NCI-H128 (cell line): ENCODE measurements around the gene FAXC.
"Not testable (repeated sequence)": the region's sequence is repeated elsewhere in the genome, so short reads cannot be mapped to it uniquely, and the experiment has no call there.

Source experiments
- DNase-seq: peaks from one replicate; lab custom pipeline; 2025; ENCODE audit not compliant: unreplicated experiment; lab: John Stamatoyannopoulos, UW

FAXC gene

GRCh38 chr6:99287523-99287922 is 62.0 kb downstream of the FAXC start:
- no peak for DNase-seq

GRCh38 chr6:99285881-99286280 is 63.6 kb downstream of the FAXC start:
- no peak for DNase-seq

- no peak for DNase-seq
These were observed 66.9 kb downstream of the FAXC start for GRCh38 chr6:99282479-99283062.

- no peak for DNase-seq
These were observed 72.7 kb downstream of the FAXC start for GRCh38 chr6:99276747-99277146.

- no peak for DNase-seq
These were observed 78.6 kb downstream of the FAXC start for GRCh38 chr6:99270826-99271225.

- no peak for DNase-seq
These were observed 79.4 kb downstream of the FAXC start for GRCh38 chr6:99270030-99270429.

- DNase-seq, result no peak
These were observed 80.3 kb downstream of the FAXC start for GRCh38 chr6:99269207-99269606.

- not testable (repeated sequence) for DNase-seq
These were observed 82.5 kb downstream of the FAXC start for GRCh38 chr6:99266996-99267395.

GRCh38 chr6:99265447-99265846 is 84.0 kb downstream of the FAXC start:
- not testable (repeated sequence) for DNase-seq

GRCh38 chr6:99254616-99255550 is 94.6 kb downstream of the FAXC start:
- no peak for DNase-seq

GRCh38 chr6:99253271-99253670 is 96.2 kb downstream of the FAXC start:
- no peak for DNase-seq

- DNase-seq, result no peak
These were observed 97.1 kb downstream of the FAXC start for GRCh38 chr6:99252421-99252820.

- no peak for DNase-seq
These were observed 99.0 kb downstream of the FAXC start for GRCh38 chr6:99250476-99250875.

GRCh38 chr6:99246602-99247001 is 102.9 kb downstream of the FAXC start:
- DNase-seq, result no peak

- peak; percentile 3 for DNase-seq
These were observed 107.5 kb downstream of the FAXC start for GRCh38 chr6:99241905-99242534.

- no peak for DNase-seq
These were observed 113.5 kb downstream of the FAXC start for GRCh38 chr6:99236010-99236409.

- DNase-seq, result no peak
These were observed 116.3 kb downstream of the FAXC start for GRCh38 chr6:99233219-99233618.

- peak; percentile 12 for DNase-seq
These were observed 117.4 kb downstream of the FAXC start for GRCh38 chr6:99232056-99232455.

- DNase-seq, result no peak
These were observed 124.3 kb downstream of the FAXC start for GRCh38 chr6:99225172-99225571.
